HL-60 (cell line): Measurements from ENCODE around the gene KAT2B.

Source experiments
- DNase-seq, 2 experiments: peaks; one replicate each; pipeline ENCODE4 v3.0.0-alpha.2; 2010 to 2020; ENCODE audit warnings: low read depth in 1 of 2, low spot score in 1 of 2
- H3K27ac ChIP-seq: fragments of 250-450 bp; sonication (Bioruptor Pico); replicated peaks from 2 replicates; pipeline ENCODE4 v1.5.1; 2020; ENCODE audit warnings: mild to moderate bottlenecking, moderate library complexity
- H3K27me3 ChIP-seq: fragments of 250-450 bp; sonication (Bioruptor Pico); 2 replicates; pipeline ENCODE4 v1.5.1; 2021; ENCODE audit warnings: mild to moderate bottlenecking, moderate library complexity; ENCODE audit not compliant: insufficient read depth, poor library complexity, severe bottlenecking
- H3K4me3 ChIP-seq: replicated peaks from 2 replicates; pipeline ENCODE4 v1.5.1; 2011; ENCODE audit warnings: mild to moderate bottlenecking, control low read depth, low read length; ENCODE audit not compliant: insufficient read depth
- GABPA ChIP-seq: IDR thresholded peaks from 2 replicates; pipeline ENCODE4 v1.6.1; 2012; ENCODE audit warnings: low read depth
- POLR2AphosphoS5 ChIP-seq: IDR thresholded peaks from 2 replicates; pipeline ENCODE4 v1.6.1; 2012; ENCODE audit warnings: low read depth
- SPI1 ChIP-seq: IDR thresholded peaks from 2 replicates; pipeline ENCODE4 v1.6.1; 2012; ENCODE audit warnings: low read depth, mild to moderate bottlenecking, borderline replicate concordance
- TF ChIP-seq, protein P1 (sequence below): IDR thresholded peaks from 2 replicates; pipeline ENCODE4 v1.6.1; 2012; ENCODE audit warnings: low read depth; ENCODE audit not compliant: insufficient replicate concordance
- TF ChIP-seq, protein P2 (sequence below): IDR thresholded peaks from one replicate; pipeline ENCODE4 v1.5.1; 2011; ENCODE audit warnings: low read length, control low read depth, inconsistent platforms; ENCODE audit not compliant: insufficient read depth

KAT2B gene

DNA sequence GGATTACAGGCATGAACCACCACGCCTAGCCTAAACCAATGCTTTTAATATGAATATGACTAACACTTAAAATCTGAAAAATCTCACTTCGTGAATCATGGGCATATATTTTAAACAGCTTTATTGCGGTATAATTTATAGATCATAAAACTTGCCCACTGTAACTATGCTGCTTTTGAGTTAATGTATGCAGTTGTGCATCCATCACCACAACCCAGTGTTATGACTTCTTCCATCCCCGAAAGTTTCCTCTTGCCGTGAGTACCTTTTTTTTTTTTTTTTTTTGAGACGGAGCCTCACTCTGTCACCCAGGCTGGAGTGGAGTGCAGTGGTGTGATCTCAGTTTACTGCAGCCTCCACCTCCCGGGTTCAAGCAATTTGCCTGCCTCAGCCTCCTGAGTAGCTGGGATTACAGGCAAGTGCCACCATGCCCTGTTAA, 7.1 kb downstream of the KAT2B start:
- TF ChIP-seq GABPA (no peak), SPI1 (no peak), POLR2AphosphoS5 (no peak)
- TF ChIP-seq, protein P1, sequence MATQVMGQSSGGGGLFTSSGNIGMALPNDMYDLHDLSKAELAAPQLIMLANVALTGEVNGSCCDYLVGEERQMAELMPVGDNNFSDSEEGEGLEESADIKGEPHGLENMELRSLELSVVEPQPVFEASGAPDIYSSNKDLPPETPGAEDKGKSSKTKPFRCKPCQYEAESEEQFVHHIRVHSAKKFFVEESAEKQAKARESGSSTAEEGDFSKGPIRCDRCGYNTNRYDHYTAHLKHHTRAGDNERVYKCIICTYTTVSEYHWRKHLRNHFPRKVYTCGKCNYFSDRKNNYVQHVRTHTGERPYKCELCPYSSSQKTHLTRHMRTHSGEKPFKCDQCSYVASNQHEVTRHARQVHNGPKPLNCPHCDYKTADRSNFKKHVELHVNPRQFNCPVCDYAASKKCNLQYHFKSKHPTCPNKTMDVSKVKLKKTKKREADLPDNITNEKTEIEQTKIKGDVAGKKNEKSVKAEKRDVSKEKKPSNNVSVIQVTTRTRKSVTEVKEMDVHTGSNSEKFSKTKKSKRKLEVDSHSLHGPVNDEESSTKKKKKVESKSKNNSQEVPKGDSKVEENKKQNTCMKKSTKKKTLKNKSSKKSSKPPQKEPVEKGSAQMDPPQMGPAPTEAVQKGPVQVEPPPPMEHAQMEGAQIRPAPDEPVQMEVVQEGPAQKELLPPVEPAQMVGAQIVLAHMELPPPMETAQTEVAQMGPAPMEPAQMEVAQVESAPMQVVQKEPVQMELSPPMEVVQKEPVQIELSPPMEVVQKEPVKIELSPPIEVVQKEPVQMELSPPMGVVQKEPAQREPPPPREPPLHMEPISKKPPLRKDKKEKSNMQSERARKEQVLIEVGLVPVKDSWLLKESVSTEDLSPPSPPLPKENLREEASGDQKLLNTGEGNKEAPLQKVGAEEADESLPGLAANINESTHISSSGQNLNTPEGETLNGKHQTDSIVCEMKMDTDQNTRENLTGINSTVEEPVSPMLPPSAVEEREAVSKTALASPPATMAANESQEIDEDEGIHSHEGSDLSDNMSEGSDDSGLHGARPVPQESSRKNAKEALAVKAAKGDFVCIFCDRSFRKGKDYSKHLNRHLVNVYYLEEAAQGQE = no peak
- TF ChIP-seq, protein P2, sequence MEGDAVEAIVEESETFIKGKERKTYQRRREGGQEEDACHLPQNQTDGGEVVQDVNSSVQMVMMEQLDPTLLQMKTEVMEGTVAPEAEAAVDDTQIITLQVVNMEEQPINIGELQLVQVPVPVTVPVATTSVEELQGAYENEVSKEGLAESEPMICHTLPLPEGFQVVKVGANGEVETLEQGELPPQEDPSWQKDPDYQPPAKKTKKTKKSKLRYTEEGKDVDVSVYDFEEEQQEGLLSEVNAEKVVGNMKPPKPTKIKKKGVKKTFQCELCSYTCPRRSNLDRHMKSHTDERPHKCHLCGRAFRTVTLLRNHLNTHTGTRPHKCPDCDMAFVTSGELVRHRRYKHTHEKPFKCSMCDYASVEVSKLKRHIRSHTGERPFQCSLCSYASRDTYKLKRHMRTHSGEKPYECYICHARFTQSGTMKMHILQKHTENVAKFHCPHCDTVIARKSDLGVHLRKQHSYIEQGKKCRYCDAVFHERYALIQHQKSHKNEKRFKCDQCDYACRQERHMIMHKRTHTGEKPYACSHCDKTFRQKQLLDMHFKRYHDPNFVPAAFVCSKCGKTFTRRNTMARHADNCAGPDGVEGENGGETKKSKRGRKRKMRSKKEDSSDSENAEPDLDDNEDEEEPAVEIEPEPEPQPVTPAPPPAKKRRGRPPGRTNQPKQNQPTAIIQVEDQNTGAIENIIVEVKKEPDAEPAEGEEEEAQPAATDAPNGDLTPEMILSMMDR = no peak
- no peak overlapping the region for H3K4me3 ChIP-seq
- no peak overlapping the region for H3K27ac ChIP-seq
- no peaks in the 10 kb centered on the region for H3K27me3 ChIP-seq
- no peak for DNase-seq

DNA sequence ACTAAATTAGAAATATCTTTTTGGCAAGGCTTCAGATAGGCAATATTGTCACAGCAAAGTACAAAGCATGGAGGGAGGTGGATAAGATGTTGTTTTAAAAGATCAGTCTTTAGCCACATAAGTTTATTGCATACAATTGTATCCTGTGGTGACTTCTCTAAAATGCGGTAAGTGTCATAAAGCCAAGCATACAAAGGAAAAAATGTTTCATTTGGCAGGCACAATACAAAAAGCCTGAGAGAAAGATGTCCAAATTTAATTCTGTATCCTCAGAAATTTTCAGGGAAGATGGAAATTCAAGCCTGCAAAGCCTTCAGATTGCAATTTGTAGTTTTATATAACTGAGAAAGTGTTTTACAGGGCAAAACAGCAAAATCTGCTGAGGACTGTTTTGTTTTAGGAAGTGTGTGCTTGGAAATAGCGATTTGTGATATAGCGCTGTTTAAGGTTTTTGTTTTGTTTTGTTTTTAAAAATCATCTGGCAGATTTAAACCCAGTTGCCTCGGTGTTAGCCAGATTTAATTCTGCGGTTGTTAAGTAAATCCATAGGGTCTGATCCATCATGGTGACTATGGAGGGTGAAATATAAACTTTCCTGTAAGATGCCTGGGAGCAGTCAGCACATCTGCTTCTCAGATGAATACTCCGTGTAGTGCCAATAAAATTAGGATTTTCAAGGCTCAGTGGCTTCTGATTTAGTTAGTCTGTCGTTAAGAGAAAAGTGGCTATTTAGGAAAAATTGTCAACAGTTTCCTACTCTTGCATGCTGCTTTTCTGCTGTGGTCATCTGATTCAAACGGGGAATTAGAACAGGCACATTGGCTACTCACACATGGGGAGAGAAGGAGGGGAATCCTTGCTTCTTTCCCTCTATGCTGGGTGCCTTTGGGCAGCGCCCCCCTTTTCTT, 8.0 kb downstream of the KAT2B start:
- Histone ChIP-seq H3K27me3 (no peaks in the 10 kb centered on the region), H3K4me3 (no peak overlapping the region), H3K27ac (peak overlapping the region; percentile 26; the same call in 1 of the 2 replicates)
- no peak for DNase-seq
- no peak for TF ChIP-seq POLR2AphosphoS5
- peak; percentile 51; the same call in 1 of the 2 replicates for TF ChIP-seq SPI1

DNA sequence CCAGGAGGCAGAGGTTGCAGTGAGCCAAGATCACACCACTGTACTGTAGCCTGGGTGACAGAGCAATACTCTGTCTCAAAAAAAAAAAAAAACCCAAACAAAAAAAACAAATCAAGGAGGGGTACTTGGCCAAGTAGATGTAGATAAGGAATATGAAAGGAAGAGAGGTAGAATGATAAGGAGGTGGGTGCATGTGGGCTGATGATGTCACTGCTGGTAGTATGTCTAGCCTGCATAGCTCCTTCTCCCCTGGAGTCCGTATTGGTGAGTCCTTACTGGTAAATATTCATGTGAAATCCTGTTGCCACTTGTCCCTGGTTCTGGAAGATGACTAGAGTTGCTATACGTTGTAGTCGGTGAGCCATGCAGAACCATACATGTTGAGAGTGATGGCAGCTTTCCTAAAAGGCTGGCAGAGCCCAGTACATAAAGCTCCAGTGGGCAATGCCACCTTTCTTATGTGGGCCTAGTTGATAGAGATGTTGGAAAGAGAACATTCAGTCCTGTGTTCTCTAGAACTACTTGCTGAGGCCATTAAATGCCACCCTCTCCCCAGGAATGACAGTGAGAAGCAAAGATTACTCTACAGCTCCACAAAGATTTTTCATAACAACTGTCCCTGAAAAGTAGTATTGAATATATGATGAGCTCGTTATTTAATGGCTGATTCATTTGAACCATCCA, 11.0 kb downstream of the KAT2B start:
- no peak overlapping the region for H3K27ac ChIP-seq
- H3K4me3 ChIP-seq = no peak overlapping the region
- TF ChIP-seq GABPA (no peak), SPI1 (no peak), POLR2AphosphoS5 (no peak)
- TF ChIP-seq, protein P2 = no peak
- TF ChIP-seq, protein P1 = no peak
- H3K27me3 ChIP-seq = no peaks in the 10 kb centered on the region
- DNase-seq = no peak

DNA sequence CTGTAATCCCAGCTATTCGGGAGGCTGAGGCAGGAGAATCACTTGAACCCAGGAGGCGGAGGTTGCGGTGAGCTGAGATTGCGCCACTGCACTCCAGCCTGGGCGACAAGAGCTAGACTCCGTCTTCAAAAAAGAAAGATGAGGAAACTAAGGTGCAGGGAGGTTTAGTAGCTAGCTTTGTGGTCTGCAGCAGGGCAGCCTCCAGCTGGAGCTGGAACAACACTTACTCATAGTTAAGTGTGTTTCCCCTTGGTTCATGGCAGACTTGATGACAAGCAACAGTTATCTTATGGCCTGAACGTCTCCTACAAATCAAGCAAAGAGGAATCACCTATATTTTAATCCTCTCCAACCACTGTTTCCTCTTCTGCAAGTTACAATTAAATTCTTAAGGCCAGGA, 12.6 kb downstream of the KAT2B start:
- TF ChIP-seq, protein P1 = no peak
- no peak for TF ChIP-seq GABPA
- TF ChIP-seq, protein P2 = no peak
- no peak for TF ChIP-seq POLR2AphosphoS5
- TF ChIP-seq SPI1 = no peak
- no peaks in the 10 kb centered on the region for H3K27me3 ChIP-seq
- peak in 1 of 2 experiments; percentile 58 for DNase-seq
- no peak overlapping the region for H3K4me3 ChIP-seq
- H3K27ac ChIP-seq = no peak overlapping the region; the same call in 1 of the 2 replicates
